GM12801 (cell line): ENCODE results near the gene MUC2.

ENCODE experiments used
- CTCF ChIP-seq: IDR thresholded peaks from one replicate; pipeline ENCODE4 v1.5.1; 2011; ENCODE audit warnings: control low read depth; ENCODE audit not compliant: insufficient read length; ENCODE audit errors: extremely low read depth

Gene MUC2

GRCh38 chr11:1088927-1089737 is 14.5 kb downstream of the MUC2 start:
- TF ChIP-seq CTCF: no peak

- TF ChIP-seq CTCF: no peak
Observed at GRCh38 chr11:1089738-1090599, 15.3 kb downstream of the MUC2 start.

- no peak for TF ChIP-seq CTCF
Observed at GRCh38 chr11:1090600-1091331, 16.1 kb downstream of the MUC2 start.

GRCh38 chr11:1091332-1092083 is 16.8 kb downstream of the MUC2 start:
- no peak for TF ChIP-seq CTCF

- no peak for TF ChIP-seq CTCF
Observed at GRCh38 chr11:1092145-1092670, 17.5 kb downstream of the MUC2 start.

- no peak for TF ChIP-seq CTCF
Observed at GRCh38 chr11:1092919-1093318, 18.2 kb downstream of the MUC2 start.
